GM13977 (cell line): ENCODE results near the gene MLPH.

Experiments
- DNase-seq: peaks from one replicate; pipeline ENCODE4 v3.0.0; 2012; ENCODE audit warnings: low spot score
- CTCF ChIP-seq: IDR thresholded peaks from 2 replicates; pipeline ENCODE4 v1.5.1; 2012; ENCODE audit warnings: mild to moderate bottlenecking, control low read depth; ENCODE audit not compliant: insufficient read depth; ENCODE audit errors: extremely low read depth, missing control alignments
- in situ Hi-C: fragments of 300-500 bp; cut with MboI; formaldehyde crosslinking; loops from one replicate; pipeline ENCODE4 v1.12.0; 2022; ENCODE audit warnings: low sequenced_read_pairs, low pct_unique_long_range_greater_than_20kb, mixed read lengths, inconsistent platforms; ENCODE audit not compliant: unreplicated experiment

The MLPH gene

DNA sequence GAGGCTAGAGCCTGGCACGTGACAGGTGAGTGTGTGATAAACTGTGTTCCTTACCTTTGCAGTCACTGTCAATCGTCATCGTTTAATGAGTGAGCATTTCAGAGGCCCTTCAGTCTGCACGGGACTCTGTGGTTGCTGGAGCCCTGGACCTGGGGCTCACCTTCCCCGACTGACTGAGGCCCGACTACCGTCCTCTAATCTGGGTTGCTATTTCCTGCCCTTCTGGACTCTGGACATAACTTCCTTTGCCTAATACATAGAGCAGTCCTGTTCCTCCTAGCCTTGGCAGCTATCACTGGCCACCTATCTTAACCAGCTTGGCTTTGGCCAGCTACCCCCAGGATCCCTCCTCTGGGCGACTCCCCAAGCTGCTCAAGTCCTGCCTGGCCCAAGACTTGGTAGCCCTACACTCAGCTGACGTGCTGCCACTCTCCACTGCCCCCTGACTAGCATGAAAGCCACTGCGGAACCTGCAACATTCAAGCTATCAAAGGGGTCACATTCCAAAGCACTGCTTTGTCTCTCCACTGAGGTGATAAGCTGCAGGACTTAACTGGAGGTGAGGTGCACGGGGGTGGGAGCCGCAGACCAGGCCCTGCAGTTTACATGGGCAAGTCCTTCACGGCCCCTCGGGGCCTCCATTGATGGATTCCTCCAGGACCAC, 114.5 kb downstream of the MLPH start:
- DNase-seq, result no peak
- in situ Hi-C loops, result no loop called here
- no peak for TF ChIP-seq CTCF

- in situ Hi-C loops, result no loop called here
- no peak for DNase-seq
- TF ChIP-seq CTCF, result no peak
These were observed 115.4 kb downstream of the MLPH start for GRCh38 chr2:237602409-237602808.

DNA sequence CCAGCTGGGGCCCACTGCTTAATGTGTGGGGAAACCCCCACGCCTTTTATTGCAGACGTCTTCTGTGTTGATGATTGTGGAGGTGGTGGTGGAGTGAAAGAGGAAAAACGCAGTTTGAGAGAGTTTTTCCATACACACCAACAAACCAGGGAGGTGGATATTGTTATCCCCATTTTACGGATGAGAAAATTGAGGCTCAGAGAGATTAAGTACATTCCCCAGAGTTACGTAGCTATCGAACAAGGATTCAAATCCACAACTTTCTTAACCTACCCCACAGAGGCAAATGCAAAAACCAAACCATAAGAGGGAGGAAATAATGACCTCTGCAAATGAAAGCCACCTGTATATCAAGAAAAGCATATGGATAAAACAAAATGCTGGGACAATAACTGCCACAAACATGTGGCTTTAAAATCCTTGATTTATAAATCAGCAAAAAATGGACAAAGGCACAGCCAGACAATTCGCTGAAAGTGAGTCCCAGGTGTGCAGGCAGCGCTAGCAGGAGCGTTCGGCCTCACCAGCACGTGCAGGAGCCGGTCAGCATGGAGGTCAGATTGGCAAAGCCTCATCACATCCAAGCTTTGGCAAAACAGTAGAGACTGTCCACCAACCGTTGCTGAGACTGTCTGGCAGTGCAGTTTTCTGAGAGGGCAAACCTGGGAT, 116.1 kb downstream of the MLPH start:
- DNase-seq, result no peak
- TF ChIP-seq CTCF, result no peak
- in situ Hi-C loops, result no loop called here

GRCh38 chr2:237603718-237604362, 116.8 kb downstream of the MLPH start:
- TF ChIP-seq CTCF, result no peak
- in situ Hi-C loops, result no loop called here
- DNase-seq, result peak; percentile 53

DNA sequence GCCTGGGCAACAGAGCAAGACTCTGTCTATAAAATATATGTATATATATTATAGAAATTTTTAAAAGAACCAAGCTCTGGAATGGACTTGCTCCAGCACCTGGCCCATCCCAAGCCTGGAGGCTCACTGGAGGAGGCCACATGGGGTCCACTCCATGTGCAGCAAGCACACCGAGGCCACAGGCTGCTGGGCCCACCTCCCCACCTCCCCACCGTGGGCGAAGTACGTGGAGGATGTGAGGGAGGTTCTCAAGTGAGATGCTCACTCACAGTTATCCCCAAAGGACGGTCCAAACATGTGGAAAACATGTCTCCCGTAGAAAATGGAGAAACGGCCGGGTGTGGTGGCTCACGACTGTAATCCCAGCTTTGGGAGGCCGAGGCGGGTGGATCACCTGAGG, 117.3 kb downstream of the MLPH start:
- in situ Hi-C loops, result no loop called here
- TF ChIP-seq CTCF, result no peak
- no peak for DNase-seq
